Epidermal melanocyte (primary cell): ENCODE results near the gene PCID2.

Experiments
- DNase-seq: peaks from one replicate; pipeline ENCODE4 v3.0.0; 2011; ENCODE audit warnings: low spot score; ENCODE audit not compliant: insufficient read length

Gene PCID2

GRCh38 chr13:113220141-113220598, 11.7 kb upstream of the PCID2 start:
- DNase-seq, result no peak

GRCh38 chr13:113219256-113219940, 10.9 kb upstream of the PCID2 start:
- DNase-seq, result no peak

GRCh38 chr13:113218586-113218985, 10.1 kb upstream of the PCID2 start:
- no peak for DNase-seq

- DNase-seq, result no peak
Measured at GRCh38 chr13:113216254-113217048, 8.0 kb upstream of the PCID2 start.

GRCh38 chr13:113211774-113212173, 3.3 kb upstream of the PCID2 start:
- DNase-seq, result no peak

GRCh38 chr13:113210833-113211232, 2.4 kb upstream of the PCID2 start:
- DNase-seq, result no peak

GRCh38 chr13:113209759-113210421, 1.4 kb upstream of the PCID2 start:
- no peak for DNase-seq

- DNase-seq, result no peak
Measured at GRCh38 chr13:113209336-113209758, 878 bp upstream of the PCID2 start, which contains the start of gene CUL4A. Gene CUL4A, plus strand, starts transcription at chr13:113209613. Its CDS starts 15 bp downstream, at chr13:113209628.

GRCh38 chr13:113207890-113208420, 514 bp downstream of the PCID2 start:
- no peak for DNase-seq

GRCh38 chr13:113207460-113207859, 1.0 kb downstream of the PCID2 start:
- DNase-seq, result no peak

- no peak for DNase-seq
Measured at GRCh38 chr13:113205428-113205931, 3.0 kb downstream of the PCID2 start.

GRCh38 chr13:113204378-113204734, 4.1 kb downstream of the PCID2 start:
- DNase-seq, result no peak

GRCh38 chr13:113203507-113204377, 4.7 kb downstream of the PCID2 start:
- DNase-seq, result no peak

- DNase-seq, result no peak
Measured at GRCh38 chr13:113202912-113203311, 5.6 kb downstream of the PCID2 start.

- no peak for DNase-seq
Measured at GRCh38 chr13:113201815-113202214, 6.7 kb downstream of the PCID2 start.

- DNase-seq, result no peak
Measured at GRCh38 chr13:113196970-113197737, 11.3 kb downstream of the PCID2 start.

GRCh38 chr13:113195360-113195759, 13.1 kb downstream of the PCID2 start:
- DNase-seq, result no peak

GRCh38 chr13:113192902-113193301, 15.6 kb downstream of the PCID2 start:
- DNase-seq, result no peak

- no peak for DNase-seq
Measured at GRCh38 chr13:113192279-113192678, 16.2 kb downstream of the PCID2 start.

- DNase-seq, result no peak
Measured at GRCh38 chr13:113190181-113190580, 18.3 kb downstream of the PCID2 start.
